ENCODE results near the gene GOLGA3. TPM values are rescaled to one million over a fixed set of nuclear protein-coding genes. Genes with fewer than 3 reads are reported as not detected.

The GOLGA3 gene
- total RNA-seq, 1 donor from 2014 or later: 50.6 TPM

GRCh38 chr12:132736378-132736777 is 92.3 kb downstream of the GOLGA3 start:
- TF ChIP-seq, protein P1, sequence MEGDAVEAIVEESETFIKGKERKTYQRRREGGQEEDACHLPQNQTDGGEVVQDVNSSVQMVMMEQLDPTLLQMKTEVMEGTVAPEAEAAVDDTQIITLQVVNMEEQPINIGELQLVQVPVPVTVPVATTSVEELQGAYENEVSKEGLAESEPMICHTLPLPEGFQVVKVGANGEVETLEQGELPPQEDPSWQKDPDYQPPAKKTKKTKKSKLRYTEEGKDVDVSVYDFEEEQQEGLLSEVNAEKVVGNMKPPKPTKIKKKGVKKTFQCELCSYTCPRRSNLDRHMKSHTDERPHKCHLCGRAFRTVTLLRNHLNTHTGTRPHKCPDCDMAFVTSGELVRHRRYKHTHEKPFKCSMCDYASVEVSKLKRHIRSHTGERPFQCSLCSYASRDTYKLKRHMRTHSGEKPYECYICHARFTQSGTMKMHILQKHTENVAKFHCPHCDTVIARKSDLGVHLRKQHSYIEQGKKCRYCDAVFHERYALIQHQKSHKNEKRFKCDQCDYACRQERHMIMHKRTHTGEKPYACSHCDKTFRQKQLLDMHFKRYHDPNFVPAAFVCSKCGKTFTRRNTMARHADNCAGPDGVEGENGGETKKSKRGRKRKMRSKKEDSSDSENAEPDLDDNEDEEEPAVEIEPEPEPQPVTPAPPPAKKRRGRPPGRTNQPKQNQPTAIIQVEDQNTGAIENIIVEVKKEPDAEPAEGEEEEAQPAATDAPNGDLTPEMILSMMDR (IDR thresholded peaks at IDR 0.05; ENCODE audit: partially characterized antibody, unreplicated experiment): no peak
- DNase-seq: no peak
- peaks cover 5% of the 10 kb centered on the region for H3K9me3 Mint-ChIP-seq (ENCODE audit: unreplicated experiment)
- no peak overlapping the region for H3K27ac Mint-ChIP-seq (ENCODE audit: unreplicated experiment)
- H3K4me1 Mint-ChIP-seq (ENCODE audit: low read depth, unreplicated experiment): no peaks in the 10 kb centered on the region
- peaks cover 5% of the 10 kb centered on the region for H3K27me3 Mint-ChIP-seq (ENCODE audit: unreplicated experiment)
- no peak overlapping the region for H3K4me3 Mint-ChIP-seq (ENCODE audit: unreplicated experiment)
- H3K36me3 Mint-ChIP-seq (ENCODE audit: unreplicated experiment): peaks cover 22% of the 10 kb centered on the region

GRCh38 chr12:132735496-132735895 is 93.2 kb downstream of the GOLGA3 start:
- H3K27ac Mint-ChIP-seq (ENCODE audit: unreplicated experiment): no peak overlapping the region
- H3K4me1 Mint-ChIP-seq (ENCODE audit: low read depth, unreplicated experiment): no peaks in the 10 kb centered on the region
- TF ChIP-seq, protein P1 (IDR thresholded peaks at IDR 0.05; ENCODE audit: partially characterized antibody, unreplicated experiment): no peak
- H3K4me3 Mint-ChIP-seq (ENCODE audit: unreplicated experiment): no peak overlapping the region
- peaks cover 22% of the 10 kb centered on the region for H3K36me3 Mint-ChIP-seq (ENCODE audit: unreplicated experiment)
- no peak for DNase-seq
- H3K27me3 Mint-ChIP-seq (ENCODE audit: unreplicated experiment): peaks cover 5% of the 10 kb centered on the region
- H3K9me3 Mint-ChIP-seq (ENCODE audit: unreplicated experiment): peaks cover 5% of the 10 kb centered on the region

GRCh38 chr12:132734206-132734605 is 94.5 kb downstream of the GOLGA3 start:
- Mint-ChIP-seq H3K27ac (ENCODE audit: unreplicated experiment) (no peak overlapping the region), H3K36me3 (ENCODE audit: unreplicated experiment) (peaks cover 30% of the 10 kb centered on the region), H3K27me3 (ENCODE audit: unreplicated experiment) (peaks cover 7% of the 10 kb centered on the region), H3K4me1 (ENCODE audit: low read depth, unreplicated experiment) (peaks cover 4% of the 10 kb centered on the region), H3K9me3 (ENCODE audit: unreplicated experiment) (peaks cover 5% of the 10 kb centered on the region), H3K4me3 (ENCODE audit: unreplicated experiment) (no peak overlapping the region)
- TF ChIP-seq, protein P1 (IDR thresholded peaks at IDR 0.05; ENCODE audit: partially characterized antibody, unreplicated experiment): no peak
- no peak for DNase-seq

DNA sequence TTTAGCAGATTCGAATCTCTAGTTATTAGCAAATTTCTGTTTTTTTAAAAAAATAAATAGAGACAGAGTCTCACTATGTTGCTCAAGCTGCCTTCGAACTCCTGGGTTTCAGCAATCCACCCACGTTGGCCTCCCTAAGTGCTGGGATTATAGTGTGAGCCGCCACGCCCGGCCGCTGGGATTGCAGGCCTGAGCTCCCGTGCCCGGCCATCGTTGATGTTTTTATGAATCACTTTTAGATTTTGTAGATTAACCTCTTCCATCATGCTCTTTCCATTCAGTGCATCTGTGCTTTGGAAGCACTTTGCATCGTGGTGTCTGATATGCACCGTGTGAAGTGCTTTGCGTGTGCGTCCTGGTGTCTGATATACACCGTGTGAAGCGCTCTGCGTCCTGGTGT is 97.1 kb downstream of the GOLGA3 start:
- Mint-ChIP-seq H3K36me3 (ENCODE audit: unreplicated experiment) (peaks cover 34% of the 10 kb centered on the region), H3K4me3 (ENCODE audit: unreplicated experiment) (peak overlapping the region; percentile 23), H3K4me1 (ENCODE audit: low read depth, unreplicated experiment) (peaks cover 4% of the 10 kb centered on the region), H3K27me3 (ENCODE audit: unreplicated experiment) (peaks cover 7% of the 10 kb centered on the region), H3K9me3 (ENCODE audit: unreplicated experiment) (peaks cover 5% of the 10 kb centered on the region), H3K27ac (ENCODE audit: unreplicated experiment) (no peak overlapping the region)
- TF ChIP-seq, protein P1 (IDR thresholded peaks at IDR 0.05; ENCODE audit: partially characterized antibody, unreplicated experiment): no peak
- DNase-seq: no peak

DNA sequence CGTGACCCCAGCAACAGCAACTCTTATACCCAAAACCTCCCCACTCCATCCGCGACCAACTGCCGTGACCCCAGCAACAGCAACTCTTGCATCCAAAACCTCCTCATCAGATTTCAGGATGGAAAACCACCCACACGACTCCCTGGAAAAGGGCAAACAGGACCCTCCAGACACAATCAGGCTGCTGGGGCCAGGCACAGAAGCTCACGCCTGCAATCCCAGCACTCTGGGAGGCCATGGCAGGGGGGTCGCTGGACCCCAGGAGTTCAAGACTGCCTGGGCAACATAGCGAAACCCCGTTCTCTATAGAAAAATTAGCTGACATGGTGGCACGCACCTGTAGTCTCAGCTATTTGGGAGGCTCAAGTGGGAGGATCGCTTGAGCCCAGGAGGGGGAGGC is 98.3 kb downstream of the GOLGA3 start:
- no peak overlapping the region for H3K4me3 Mint-ChIP-seq (ENCODE audit: unreplicated experiment)
- peak overlapping the region; percentile 39 for H3K27ac Mint-ChIP-seq (ENCODE audit: unreplicated experiment)
- H3K27me3 Mint-ChIP-seq (ENCODE audit: unreplicated experiment): peaks cover 6% of the 10 kb centered on the region
- H3K36me3 Mint-ChIP-seq (ENCODE audit: unreplicated experiment): peaks cover 36% of the 10 kb centered on the region
- DNase-seq: no peak
- H3K4me1 Mint-ChIP-seq (ENCODE audit: low read depth, unreplicated experiment): peaks cover 9% of the 10 kb centered on the region
- TF ChIP-seq, protein P1 (IDR thresholded peaks at IDR 0.05; ENCODE audit: partially characterized antibody, unreplicated experiment): no peak
- H3K9me3 Mint-ChIP-seq (ENCODE audit: unreplicated experiment): peaks cover 5% of the 10 kb centered on the region

Data from glutamatergic neuron (in vitro differentiated cells).